ENCODE results near the gene PRICKLE4.

The PRICKLE4 gene

DNA sequence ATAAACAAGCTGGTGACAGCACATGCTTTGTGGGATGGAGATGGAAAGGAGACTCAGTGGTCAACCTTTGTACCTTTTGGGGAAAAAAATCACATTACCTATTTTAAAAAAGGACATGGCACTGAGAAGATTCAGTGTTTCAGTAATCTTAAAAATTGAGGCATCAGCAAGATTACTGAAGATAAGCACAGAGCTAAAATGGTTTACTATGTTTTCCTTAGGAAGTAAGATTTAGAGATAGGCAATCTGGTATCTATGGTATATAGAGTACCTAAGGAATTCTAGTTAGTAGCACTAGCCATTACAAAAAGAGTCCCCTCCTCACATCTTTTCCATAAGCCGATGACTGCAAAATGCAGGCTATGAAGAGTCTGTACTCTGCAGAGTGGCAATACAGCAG, 42.6 kb downstream of the PRICKLE4 start:
- Histone ChIP-seq H4K20me1 (ENCODE audit: low read depth, low read length) (no peaks in the 10 kb centered on the region), H3K9ac (ENCODE audit: low read length) (no peak overlapping the region), H3K9me3 (ENCODE audit: insufficient read depth, low read length) (no peaks in the 10 kb centered on the region), H3K4me3 (ENCODE audit: insufficient read depth, low read length, poor library complexity, severe bottlenecking) (no peak overlapping the region), H3K27me3 (ENCODE audit: low read length) (no peaks in the 10 kb centered on the region), H3K9me2 (replicated peaks; ENCODE audit: insufficient read depth, low read length) (no peaks in the 10 kb centered on the region), H3K4me2 (ENCODE audit: low read depth, low read length, poor library complexity, severe bottlenecking) (no peak overlapping the region), H3K27ac (ENCODE audit: low read depth, low read length) (no peak overlapping the region), H2AFZ (ENCODE audit: low read depth, low read length, severe bottlenecking) (no peak overlapping the region), H3K79me2 (ENCODE audit: insufficient read depth, low read length) (no peaks in the 10 kb centered on the region), H3F3A (ENCODE audit: insufficient read depth) (no peaks in the 10 kb centered on the region), H3K36me3 (ENCODE audit: low read length) (no peaks in the 10 kb centered on the region)
- TF ChIP-seq EZH2phosphoT487 (conservative IDR thresholded peaks at IDR 0.05; ENCODE audit: low read length) = no peak
- TF ChIP-seq, protein P1, sequence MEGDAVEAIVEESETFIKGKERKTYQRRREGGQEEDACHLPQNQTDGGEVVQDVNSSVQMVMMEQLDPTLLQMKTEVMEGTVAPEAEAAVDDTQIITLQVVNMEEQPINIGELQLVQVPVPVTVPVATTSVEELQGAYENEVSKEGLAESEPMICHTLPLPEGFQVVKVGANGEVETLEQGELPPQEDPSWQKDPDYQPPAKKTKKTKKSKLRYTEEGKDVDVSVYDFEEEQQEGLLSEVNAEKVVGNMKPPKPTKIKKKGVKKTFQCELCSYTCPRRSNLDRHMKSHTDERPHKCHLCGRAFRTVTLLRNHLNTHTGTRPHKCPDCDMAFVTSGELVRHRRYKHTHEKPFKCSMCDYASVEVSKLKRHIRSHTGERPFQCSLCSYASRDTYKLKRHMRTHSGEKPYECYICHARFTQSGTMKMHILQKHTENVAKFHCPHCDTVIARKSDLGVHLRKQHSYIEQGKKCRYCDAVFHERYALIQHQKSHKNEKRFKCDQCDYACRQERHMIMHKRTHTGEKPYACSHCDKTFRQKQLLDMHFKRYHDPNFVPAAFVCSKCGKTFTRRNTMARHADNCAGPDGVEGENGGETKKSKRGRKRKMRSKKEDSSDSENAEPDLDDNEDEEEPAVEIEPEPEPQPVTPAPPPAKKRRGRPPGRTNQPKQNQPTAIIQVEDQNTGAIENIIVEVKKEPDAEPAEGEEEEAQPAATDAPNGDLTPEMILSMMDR (IDR thresholded peaks at IDR 0.05; ENCODE audit: insufficient read depth, low read length, poor library complexity, severe bottlenecking) = no peak

DNA sequence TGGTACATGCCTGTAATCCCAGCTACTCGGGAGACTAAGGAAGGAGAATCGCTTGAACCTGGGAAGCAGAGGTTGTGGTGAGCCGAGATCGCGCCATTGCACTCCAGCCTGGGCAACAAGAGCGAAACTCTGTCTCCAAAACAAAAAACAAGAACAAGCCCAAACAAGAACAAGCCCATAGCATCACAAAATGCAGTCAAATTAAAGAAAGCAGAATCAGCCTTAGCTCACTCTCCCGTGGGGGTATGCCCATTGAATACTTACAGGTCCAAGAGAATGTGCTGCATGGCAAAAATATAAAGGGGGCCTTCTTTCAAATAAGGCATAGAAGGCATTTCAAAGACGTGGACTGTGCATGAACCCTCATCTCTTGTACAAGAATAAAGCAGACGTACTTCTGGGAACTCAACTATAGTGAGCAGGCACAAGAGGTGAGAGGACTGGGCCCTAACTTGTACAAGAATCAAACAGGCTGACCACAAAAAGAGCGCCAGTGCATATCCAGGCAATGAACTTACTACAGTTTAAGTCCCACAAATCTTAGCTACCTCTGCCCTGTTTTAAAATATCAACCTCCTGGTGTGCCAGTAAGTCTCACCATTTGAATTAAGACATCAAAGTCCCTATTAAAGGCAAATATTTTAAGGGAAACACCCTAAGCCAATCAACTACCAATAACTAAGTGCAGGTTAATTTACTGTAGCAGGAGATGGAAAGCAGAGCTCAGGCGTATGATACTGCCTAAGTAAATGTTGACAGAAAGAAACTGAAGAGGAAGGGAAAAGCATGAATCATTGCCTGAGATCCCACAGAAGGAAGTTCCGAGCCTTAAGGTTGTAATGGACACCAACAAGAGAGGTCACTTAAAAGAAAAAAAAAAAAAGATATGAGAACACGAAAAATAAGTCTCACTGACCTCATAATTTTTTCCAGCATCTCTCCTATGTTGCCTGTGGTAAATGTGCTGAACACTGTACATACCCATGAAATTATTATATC, 44.3 kb downstream of the PRICKLE4 start:
- Histone ChIP-seq H3K36me3 (ENCODE audit: low read length) (peaks cover 3% of the 10 kb centered on the region; the same call in 1 of the 2 replicates), H3K4me2 (ENCODE audit: low read depth, low read length, poor library complexity, severe bottlenecking) (no peak overlapping the region), H2AFZ (ENCODE audit: low read depth, low read length, severe bottlenecking) (no peak overlapping the region), H3K4me3 (ENCODE audit: insufficient read depth, low read length, poor library complexity, severe bottlenecking) (no peak overlapping the region), H3K27me3 (ENCODE audit: low read length) (no peaks in the 10 kb centered on the region), H3K9me2 (replicated peaks; ENCODE audit: insufficient read depth, low read length) (no peaks in the 10 kb centered on the region), H3K27ac (ENCODE audit: low read depth, low read length) (no peak overlapping the region), H3F3A (ENCODE audit: insufficient read depth) (peaks cover under 1% of the 10 kb centered on the region; the same call in 1 of the 2 replicates), H3K9me3 (ENCODE audit: insufficient read depth, low read length) (no peaks in the 10 kb centered on the region), H4K20me1 (ENCODE audit: low read depth, low read length) (no peaks in the 10 kb centered on the region), H3K79me2 (ENCODE audit: insufficient read depth, low read length) (no peaks in the 10 kb centered on the region), H3K9ac (ENCODE audit: low read length) (no peak overlapping the region)
- TF ChIP-seq EZH2phosphoT487 (conservative IDR thresholded peaks at IDR 0.05; ENCODE audit: low read length) = no peak

DNA sequence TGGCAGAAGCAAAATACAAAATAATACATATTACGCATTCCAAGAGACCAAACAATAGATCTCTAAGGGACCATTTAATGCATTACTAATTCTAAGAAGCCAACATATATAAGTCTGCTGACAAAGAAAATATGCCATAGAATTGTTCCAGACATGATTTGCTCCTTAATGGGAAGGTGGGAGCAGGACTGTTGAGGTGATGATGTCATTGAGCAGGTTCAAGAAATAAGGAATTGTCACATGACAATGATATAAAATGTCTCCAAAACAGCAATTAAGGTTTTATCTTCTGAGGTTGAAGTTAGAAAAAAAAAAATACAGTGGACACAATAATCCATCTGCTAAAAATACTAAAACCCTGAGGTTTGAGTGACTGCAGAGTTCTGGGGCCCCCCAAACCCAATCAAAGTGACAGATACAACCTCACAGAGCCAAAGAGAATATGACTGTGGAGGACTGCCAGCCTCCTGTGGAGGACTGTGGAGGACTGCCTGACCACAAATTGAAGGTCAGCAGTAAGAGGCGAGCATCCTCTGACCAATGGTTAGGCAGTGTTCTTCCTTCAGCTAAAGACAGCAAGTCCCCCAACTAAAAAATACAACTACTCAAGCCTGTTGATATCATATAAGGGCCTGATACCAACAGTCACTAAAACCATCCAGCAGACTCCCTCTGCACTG, 45.9 kb downstream of the PRICKLE4 start:
- no peak overlapping the region for H3K4me2 ChIP-seq (ENCODE audit: low read depth, low read length, poor library complexity, severe bottlenecking)
- H2AFZ ChIP-seq (ENCODE audit: low read depth, low read length, severe bottlenecking) = no peak overlapping the region
- peaks cover 7% of the 10 kb centered on the region; the same call in 1 of the 2 replicates for H3K36me3 ChIP-seq (ENCODE audit: low read length)
- no peaks in the 10 kb centered on the region for H3K27me3 ChIP-seq (ENCODE audit: low read length)
- H3K4me3 ChIP-seq (ENCODE audit: insufficient read depth, low read length, poor library complexity, severe bottlenecking) = no peak overlapping the region
- H3K9me3 ChIP-seq (ENCODE audit: insufficient read depth, low read length) = no peaks in the 10 kb centered on the region
- peaks cover 3% of the 10 kb centered on the region; the same call in 1 of the 2 replicates for H3F3A ChIP-seq (ENCODE audit: insufficient read depth)
- H3K9ac ChIP-seq (ENCODE audit: low read length) = no peak overlapping the region
- TF ChIP-seq EZH2phosphoT487 (conservative IDR thresholded peaks at IDR 0.05; ENCODE audit: low read length) = no peak
- TF ChIP-seq, protein P1 (IDR thresholded peaks at IDR 0.05; ENCODE audit: insufficient read depth, low read length, poor library complexity, severe bottlenecking) = no peak
- H4K20me1 ChIP-seq (ENCODE audit: low read depth, low read length) = no peaks in the 10 kb centered on the region
- no peak overlapping the region for H3K27ac ChIP-seq (ENCODE audit: low read depth, low read length)
- H3K9me2 ChIP-seq (replicated peaks; ENCODE audit: insufficient read depth, low read length) = no peaks in the 10 kb centered on the region
- H3K79me2 ChIP-seq (ENCODE audit: insufficient read depth, low read length) = no peaks in the 10 kb centered on the region
